VCaP (cell line): ENCODE data around the gene FARP2.

ENCODE experiments used
- H3K27ac ChIP-seq: fragments of 450-650 bp; 2 replicates; pipeline ENCODE4 v1.5.1; 2017
- CTCF ChIP-seq: fragments of 450-650 bp; conservative IDR thresholded peaks from 2 replicates; pipeline ENCODE4 v1.5.1; 2017; ENCODE audit warnings: mild to moderate bottlenecking, moderate library complexity

FARP2 gene

GRCh38 chr2:241503776-241504392 is 147.8 kb downstream of the FARP2 start:
- no peak overlapping the region for H3K27ac ChIP-seq
- no peak for TF ChIP-seq CTCF

- H3K27ac ChIP-seq: peak overlapping the region; percentile 91
- no peak for TF ChIP-seq CTCF
Observed at GRCh38 chr2:241505086-241505780, 149.1 kb downstream of the FARP2 start.

- TF ChIP-seq CTCF: no peak
- peak overlapping the region; percentile 91 for H3K27ac ChIP-seq
Observed at GRCh38 chr2:241505781-241506201, 149.7 kb downstream of the FARP2 start.

- peak overlapping the region; percentile 91 for H3K27ac ChIP-seq
Observed at GRCh38 chr2:241506317-241506716, 150.2 kb downstream of the FARP2 start.

- H3K27ac ChIP-seq: peak overlapping the region; percentile 91
- no peak for TF ChIP-seq CTCF
Observed at GRCh38 chr2:241506793-241507429, 150.8 kb downstream of the FARP2 start.

GRCh38 chr2:241507430-241508239 is 151.6 kb downstream of the FARP2 start:
- H3K27ac ChIP-seq: peak overlapping the region; percentile 91
- TF ChIP-seq CTCF: peak; percentile 51; the same call in 1 of the 2 replicates

- no peak for TF ChIP-seq CTCF
Observed at GRCh38 chr2:241508240-241509154, 152.4 kb downstream of the FARP2 start, which contains the start of gene STK25. TSS of gene STK25 (minus strand) at chr2:241508584. CDS start at chr2:241508035, 549 bp downstream.

More at GRCh38 chr2:241508240-241509154, 152.4 kb downstream of the FARP2 start, which contains the start of gene STK25:
- peak within 1 kb of the TSS; percentile 91 for H3K27ac ChIP-seq
